SK-MEL-5 (cell line): ENCODE measurements around the gene INSR. TPM values are rescaled to one million over a fixed set of nuclear protein-coding genes. Genes with fewer than 3 reads are reported as not detected.

Experiments used
- DNase-seq: peaks from one replicate; pipeline ENCODE4 v3.0.0-alpha.2; 2016; ENCODE audit warnings: low read depth, low spot score
- in situ Hi-C: cut with HindIII; loops from 2 replicates; pipeline ENCODE4 v1.10.0; 2016; ENCODE audit warnings: low sequenced_read_pairs, high pct_unique_total_duplicates, low pct_unique_long_range_greater_than_20kb
- total RNA-seq: library from RNA; depleted of rRNA; stranded (reverse); fragments of >200 nt; shearing (Covaris generic); gene quantifications from 2 replicates; pipeline ENCODE4 v1.2.3, GENCODE V29; 2014

Gene INSR
- total RNA-seq, 1 experiment from 2014 or later, result 11.3 TPM

DNA sequence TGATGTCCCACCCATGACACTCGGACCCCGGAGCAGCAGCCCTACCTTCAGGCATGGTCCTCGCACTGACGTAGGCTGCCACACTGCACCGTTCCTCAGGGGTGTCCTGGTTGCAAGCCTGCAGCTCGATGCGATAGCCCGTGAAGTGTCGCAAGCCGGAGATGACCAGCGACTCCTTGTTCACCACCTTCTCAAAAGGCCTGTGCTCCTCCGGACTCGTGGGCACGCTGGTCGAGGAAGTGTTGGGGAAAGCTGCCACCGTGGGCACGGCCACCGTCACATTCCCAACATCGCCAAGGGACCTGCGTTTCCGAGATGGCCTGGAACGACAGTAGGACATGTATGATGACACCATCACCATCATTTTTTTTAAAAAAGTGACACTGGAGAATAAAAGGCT lies 151.4 kb downstream of the INSR start:
- DNase-seq, result no peak
- in situ Hi-C loops, result no loop called here

DNA sequence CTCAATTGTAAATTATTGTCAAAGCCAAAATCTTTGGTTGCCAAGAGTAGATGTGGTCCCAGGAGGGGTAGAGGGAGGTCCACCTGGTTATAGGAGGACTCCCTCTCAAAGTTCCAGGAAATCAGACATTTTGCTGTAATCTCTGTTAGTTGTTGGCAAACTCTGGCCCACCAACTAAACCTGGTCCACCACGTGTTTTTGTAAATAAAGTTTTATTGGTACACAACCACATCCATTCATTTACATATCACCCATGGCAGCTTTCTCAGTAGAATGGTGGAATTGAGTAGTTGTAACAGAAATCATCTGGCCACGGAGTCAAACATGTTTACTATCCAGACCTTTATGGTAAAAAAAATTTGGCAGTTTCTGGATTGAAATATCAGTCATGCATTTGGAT lies 154.1 kb downstream of the INSR start:
- in situ Hi-C loops, result no loop called here
- DNase-seq, result no peak

DNA sequence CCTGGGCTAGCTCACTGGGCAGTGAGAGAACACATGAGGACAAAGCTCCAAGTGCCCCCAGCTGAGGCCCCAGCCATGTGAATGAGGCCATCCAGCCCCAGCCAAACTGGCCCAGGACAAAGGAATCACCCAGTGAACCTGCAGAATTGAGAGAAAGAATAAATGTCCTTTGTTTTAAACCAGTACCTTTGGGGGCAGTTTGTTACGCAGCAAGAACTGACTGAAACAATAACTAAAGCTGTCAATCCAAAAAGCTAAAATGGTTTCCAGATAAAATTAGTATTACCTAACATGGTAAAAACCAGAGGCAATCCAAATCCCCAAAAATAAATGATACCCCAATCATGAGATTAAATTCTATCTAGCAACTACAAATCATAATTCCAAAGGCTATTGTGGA lies 155.1 kb downstream of the INSR start:
- in situ Hi-C loops, result no loop called here
- DNase-seq, result no peak

DNA sequence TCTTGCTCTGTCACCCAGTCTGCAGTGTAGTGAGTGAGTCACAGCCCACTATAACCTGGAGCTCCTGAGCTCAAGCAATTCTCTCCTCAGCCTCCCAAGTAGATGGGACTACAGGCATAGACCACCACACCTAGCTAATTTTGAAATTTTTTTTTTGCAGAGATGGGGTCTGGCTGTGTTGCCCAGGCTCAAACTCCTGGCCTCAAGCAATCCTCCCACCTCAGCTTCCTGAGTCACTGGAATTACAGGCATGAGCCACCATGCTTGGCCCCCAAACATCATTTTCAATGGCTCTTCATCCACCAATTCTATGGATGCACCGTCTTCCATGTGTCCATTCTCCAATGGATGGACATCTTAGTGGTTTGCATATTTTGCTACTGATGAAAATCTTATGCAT lies 155.8 kb downstream of the INSR start:
- in situ Hi-C loops, result no loop called here
- DNase-seq, result no peak

DNA sequence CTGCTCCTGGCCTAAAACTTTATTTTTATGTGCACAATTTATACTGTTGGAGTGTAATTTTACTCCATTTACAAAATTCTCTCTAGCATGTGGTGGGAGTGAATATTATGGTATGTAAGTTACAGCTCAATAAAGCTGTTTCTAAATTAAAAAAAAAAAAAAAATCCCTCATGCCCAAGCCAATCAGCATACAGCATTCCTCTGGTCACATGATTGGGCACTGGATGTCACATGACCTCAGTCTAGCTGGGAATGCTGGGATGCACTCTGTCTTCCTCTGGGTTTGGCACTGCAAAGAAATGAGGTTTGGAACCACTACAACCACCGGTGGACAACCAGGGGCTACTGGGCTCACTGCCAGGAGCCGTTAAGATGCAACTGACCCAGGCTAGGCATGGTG lies 157.1 kb downstream of the INSR start:
- in situ Hi-C loops, result no loop called here
- no peak for DNase-seq

DNA sequence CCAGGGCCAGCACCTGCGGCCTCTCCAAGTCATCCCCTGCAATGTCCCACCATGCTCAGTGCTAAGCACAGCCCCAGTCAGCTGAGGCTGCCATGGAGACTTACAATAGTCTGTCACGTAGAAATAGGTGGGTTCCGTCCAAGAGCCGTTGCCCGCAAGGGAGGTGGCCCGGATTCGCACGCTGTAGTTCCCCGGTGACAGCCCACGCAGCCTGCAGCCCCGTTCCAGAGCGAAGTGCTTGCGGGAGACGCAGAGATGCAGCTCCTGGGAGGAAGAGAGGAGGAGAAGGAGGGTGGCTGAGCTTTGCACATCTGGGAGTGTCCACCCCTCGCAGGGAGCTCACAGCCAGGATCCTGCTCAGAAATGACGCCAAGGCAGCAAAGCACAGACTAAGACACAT lies 162.2 kb downstream of the INSR start:
- in situ Hi-C loops, result no loop called here
- no peak for DNase-seq

DNA sequence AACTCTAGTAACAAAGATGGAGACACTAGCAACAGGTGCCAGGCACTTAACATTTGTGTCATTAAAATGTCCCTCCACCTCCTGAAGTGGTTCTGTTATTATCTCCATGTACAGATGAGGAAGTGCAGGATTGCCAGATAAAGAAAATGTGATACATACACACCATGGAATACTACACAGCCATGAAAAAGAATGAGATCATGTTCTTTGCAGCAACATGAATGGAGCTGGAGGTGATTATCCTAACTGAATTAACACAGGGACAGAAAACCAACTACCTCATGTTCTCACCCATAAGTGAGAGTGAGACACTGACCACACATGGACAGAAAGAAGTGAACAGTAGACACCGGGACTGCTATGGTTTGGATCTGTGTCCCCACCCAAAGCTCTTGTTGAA lies 164.2 kb downstream of the INSR start:
- DNase-seq, result no peak
- in situ Hi-C loops, result no loop called here

DNA sequence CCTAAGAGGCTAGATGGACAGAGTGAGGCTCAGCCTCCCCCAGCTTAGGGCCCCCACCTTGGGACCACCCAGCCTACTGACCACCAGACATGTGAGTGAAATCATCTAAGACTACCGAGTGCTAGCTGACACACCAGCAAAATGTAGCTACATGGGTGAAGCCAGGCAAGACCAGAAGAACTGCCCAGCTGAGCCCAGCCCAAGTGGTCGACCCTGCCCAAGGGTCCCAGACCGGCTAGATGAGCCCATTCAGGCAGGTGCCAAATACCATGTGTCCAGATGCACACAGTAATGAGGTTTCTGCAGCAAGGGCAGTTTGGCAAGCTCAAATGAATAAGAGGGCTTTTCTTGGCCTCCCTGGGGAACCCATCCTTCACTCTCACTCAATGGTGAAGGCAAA lies 168.1 kb downstream of the INSR start:
- no peak for DNase-seq
- in situ Hi-C loops, result no loop called here

DNA sequence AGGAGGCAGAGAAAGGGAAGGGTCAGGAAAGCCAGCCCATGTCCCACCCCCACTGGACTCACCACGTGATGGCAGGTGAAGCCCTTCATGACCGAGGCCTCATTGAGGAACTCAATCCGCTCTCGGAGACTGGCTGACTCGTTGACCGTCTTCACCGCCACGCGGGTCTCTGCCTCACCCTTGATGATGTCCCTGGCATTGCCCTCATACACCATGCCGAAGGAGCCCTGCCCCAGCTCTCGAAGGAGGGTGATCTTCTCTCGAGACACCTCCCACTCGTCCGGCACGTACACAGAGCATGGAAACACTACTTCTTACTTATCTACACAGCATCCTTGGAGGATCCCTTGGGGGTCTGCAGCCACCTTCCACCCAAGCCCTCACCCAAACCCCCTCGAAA lies 169.0 kb downstream of the INSR start:
- DNase-seq, result no peak
- in situ Hi-C loops, result no loop called here

DNA sequence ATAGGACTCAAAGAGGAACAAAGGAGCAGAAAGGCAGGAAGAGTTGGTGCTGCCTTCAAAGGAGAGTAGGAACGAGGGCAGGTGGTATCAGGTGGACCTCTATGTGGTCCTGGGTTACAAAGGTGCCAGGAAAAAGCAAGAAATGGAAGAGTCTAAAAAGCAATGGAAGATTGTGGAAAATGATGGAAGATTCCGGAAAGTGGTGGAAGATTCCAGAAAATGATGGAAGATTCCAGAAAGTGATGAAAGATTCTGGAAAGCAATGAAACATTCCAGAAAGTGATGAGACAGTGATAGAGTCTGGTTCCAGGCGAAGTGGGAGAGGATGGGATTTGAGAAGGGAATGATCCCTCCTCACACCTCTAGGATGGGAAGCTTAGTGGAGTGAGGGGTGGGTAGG lies 169.4 kb downstream of the INSR start:
- in situ Hi-C loops, result no loop called here
- no peak for DNase-seq

DNA sequence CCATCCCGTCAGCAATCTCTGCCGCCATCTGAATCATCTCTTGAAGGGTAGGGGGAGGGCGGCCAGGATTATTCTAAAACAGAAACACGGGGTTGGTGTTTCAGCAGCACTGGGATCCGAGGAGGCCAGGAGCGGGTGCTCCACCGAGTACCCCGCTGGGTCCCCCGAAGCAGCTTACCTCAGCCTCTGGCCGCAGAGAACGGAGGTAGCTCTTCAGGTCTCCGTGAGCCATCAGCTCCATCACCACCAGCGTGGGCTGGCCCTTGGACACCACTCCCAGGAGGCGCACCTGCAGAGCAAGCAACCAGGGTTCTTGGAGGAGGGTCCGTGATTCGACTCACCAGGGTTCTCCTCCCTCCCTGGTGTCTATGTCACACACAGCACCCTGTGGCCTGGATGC lies 171.5 kb downstream of the INSR start:
- in situ Hi-C loops, result no loop called here
- DNase-seq, result no peak

DNA sequence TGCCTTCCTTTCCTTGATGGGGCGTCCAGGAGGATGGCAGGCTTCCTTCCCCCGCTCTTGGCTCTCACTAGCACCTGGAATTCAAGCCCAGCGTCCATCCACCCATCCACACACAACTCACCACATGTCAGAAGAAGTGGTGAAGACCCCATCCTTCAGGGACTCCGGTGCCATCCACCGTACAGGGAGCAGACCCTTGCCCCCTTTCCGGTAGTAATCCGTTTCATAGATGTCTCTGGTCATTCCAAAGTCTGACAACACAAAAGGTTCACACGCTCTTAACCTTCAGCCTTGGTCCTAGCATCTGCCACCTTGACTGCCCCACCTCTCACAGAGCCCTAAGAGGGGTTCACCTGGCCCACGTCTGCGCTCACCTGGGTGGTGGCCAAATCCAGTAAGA lies 173.7 kb downstream of the INSR start:
- in situ Hi-C loops, result no loop called here
- no peak for DNase-seq

DNA sequence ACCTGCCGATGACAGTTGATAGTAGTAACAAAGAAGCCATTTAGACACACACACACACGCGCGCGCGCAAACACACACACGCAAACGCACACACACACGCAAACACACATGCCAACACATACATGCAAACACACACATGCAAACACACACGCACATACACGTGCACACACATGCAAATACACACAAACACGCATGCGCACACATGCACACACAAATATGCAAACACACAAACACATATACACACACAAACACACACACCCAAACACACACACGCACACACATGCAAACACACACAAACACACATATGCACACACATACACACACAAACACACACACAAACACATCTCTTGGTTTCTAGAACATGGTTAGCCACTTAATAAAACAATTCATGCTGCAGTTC lies 174.6 kb downstream of the INSR start:
- in situ Hi-C loops, result no loop called here
- no peak for DNase-seq

DNA sequence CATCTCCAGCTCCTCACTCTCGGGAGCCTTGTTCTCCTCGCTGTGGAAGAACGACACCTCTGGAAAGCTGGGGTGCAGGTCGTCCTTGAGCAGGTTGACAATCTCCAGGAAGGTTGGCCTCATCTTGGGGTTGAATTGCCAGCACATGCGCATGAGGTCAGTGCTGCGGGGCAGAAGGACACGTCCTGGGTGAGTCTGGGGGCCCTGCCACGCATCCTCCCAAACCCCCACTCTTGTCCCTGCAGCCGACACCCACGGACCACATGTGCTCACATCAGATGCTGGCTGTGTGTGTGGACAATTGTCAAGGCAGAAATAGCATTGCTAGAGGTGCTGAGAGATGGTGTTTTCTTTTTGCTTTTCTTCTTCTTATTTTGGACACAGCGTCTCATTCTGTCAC lies 177.0 kb downstream of the INSR start:
- no peak for DNase-seq
- in situ Hi-C loops, result no loop called here

DNA sequence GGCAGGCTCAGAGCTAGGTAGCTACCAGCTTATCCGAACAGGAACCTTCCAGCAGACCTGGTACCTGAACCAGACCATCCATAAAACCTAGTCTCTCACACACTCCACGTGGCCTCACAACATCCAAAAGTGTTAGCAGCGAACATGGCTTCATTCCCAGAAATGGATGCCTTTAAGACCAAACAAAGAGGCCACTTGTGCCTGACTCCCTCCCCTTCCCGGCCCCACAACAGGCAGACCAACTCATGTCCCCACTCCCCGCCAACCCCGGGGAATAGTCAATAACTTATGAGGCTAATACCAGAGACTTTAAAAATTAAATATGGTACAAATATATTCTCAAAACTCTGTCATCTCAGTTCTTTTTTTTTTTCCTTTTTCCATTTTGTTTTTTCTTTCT lies 178.5 kb downstream of the INSR start:
- peak; percentile 19 for DNase-seq
- in situ Hi-C loops, result no loop called here

DNA sequence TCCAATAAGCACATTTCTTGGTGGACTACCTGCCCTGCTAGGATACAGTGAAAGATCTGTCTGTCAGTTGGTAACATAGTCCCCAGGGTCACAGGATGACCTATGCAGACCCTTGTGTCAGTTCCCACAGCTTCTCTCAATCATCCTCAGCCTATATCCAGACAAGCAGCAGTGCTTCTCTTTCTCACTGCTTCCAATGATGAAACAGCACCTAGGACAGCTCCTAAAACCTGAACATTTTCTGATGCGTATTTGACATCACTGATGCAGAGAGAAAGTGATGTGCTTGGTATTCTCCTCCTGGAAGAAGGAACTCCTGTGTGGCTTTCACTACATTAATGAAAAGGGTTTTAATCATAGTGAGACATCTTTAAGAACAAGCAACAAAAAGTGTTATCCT lies 181.0 kb downstream of the INSR start:
- in situ Hi-C loops, result no loop called here
- DNase-seq, result no peak

DNA sequence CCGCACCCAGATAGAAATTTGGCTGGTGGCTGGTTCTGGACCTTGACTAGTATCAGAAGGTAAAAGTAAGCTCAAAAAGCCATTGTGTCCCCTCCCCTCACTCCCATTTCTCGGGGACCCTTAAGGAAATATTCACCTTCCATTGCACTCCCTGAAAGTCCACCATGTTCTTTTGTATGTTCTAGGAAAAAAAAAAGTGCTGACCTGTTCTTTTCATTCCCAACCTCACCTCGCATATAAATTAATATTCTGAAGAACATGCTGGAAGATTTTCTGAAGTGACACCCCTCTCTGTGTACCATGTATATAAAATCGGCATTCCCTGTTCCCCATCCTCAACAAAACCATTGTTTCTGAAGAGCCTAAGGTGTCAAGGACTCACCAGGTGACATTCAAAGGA lies 181.5 kb downstream of the INSR start:
- in situ Hi-C loops, result no loop called here
- DNase-seq, result no peak

DNA sequence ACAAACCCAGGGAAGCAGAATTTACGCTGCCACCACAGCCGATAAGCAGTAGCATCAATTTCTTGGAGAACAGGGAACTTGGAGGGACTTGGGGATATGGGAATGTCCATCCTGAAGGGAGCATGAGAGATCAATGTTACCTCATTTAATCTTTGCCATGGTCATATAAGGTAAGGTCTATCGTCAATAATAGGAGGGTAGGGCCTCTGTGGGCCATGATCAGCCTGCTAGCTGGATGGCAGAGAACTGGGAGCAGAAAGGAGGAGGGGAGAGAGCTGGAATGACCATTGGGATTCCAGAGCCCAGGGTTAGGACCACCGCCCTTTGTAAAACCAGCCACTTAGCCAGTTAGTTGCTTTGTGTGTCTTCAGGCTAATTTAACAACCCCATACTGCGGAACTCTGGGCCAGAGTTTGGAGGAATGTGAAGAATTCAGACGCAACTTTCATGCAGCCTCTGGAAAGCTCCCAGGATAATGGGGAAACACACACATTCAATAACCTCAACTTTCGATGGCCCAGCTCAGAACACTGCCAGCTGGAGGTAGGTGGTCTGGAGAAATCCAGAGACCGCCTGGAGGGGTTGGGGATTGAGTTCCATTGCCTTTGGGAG lies 184.4 kb downstream of the INSR start:
- in situ Hi-C loops, result no loop called here
- no peak for DNase-seq

DNA sequence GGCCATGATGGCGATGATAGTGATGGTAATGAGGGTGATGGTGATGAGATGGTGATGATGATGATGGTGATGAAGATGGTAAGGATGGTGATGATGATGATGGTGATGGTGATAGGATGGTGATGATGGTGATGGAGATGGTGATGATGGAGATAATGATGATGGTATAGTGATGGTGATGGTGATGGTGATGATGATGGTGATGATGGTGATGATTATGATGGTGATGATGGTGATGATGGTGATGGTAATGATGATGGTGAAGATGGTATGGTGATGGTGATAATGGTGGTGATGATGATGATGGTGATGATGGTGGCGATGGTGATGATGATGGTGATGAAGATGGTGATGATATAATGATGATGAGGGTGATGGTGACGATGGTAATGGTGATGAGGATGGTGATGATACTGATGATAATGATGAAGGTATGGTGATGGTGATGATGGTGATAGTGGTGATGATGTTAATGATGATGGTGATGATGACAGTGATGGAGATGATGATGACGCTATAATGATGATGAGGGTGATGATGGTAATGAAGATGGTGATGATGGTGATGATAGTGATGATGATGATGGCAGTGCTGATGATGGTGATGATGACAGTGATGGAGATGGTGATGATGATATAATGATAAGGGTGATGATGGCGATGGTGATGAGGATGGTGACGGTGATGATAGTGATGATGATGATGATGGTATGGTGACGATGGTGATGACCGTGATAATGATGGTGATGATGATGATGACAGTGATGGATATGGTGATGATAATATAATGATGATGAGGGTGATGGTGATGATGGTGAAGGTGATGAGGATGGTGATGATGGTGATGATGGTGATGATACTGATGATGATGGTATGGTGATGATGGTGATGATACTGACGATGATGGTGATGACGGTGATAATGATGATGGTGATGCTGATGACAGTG lies 187.2 kb downstream of the INSR start:
- no peak for DNase-seq
- in situ Hi-C loops, result no loop called here
